ENCODE data around the gene CEPT1.
"Not testable (repeated sequence)": the region's sequence is repeated elsewhere in the genome, so short reads cannot be mapped to it uniquely, and the experiment has no call there.

The CEPT1 gene

DNA sequence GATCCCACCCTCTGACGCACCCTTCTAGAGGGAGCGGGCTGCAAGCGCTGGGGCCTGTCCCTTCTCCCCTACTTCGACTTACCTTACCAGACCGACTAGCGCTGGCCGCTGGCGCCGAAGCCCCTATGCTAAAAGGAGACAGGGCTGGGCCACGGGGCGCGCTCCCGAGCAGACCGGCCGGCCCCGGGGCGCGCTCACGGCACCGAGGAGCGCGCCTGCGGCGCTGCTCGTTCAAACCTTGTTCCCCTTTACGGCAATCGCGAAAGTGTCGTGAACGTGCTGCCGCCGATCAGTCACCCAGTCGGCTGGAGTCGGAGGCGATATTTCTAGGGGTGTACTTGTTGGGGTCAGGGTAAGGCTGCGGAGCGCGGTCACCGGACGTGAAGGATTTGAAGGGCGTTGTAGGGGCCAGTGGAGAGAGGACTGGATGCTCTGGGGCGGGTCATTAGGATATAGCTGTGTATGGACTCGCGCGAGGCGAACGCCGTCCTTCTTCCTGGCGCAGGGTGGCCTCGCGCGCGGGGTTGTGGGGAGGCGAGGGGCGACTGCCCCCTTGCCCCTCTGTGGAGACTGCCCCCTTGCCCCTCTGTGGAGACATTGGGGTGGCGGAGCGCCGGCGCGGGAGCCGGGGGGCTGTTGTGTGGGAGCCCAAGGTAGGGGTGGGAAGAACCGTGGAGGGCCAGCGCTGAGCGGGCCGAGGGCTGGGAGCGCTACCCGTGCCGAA, at the start of gene CEPT1, which contains the start of gene DRAM2:
CEPT1 (plus strand) TSS at position 268 of the 724 bp plus-strand sequence. CDS start 7,492 bp downstream, outside the sequence.
DRAM2 (minus strand) TSS at position 138 of the 724 bp plus-strand sequence. CDS start 8,539 bp downstream, outside the sequence.
- DNase-seq = peak; percentile 61

GRCh38 chr1:111095421-111095820, 44.6 kb upstream of the CEPT1 start:
- not testable (repeated sequence) for DNase-seq

DNA sequence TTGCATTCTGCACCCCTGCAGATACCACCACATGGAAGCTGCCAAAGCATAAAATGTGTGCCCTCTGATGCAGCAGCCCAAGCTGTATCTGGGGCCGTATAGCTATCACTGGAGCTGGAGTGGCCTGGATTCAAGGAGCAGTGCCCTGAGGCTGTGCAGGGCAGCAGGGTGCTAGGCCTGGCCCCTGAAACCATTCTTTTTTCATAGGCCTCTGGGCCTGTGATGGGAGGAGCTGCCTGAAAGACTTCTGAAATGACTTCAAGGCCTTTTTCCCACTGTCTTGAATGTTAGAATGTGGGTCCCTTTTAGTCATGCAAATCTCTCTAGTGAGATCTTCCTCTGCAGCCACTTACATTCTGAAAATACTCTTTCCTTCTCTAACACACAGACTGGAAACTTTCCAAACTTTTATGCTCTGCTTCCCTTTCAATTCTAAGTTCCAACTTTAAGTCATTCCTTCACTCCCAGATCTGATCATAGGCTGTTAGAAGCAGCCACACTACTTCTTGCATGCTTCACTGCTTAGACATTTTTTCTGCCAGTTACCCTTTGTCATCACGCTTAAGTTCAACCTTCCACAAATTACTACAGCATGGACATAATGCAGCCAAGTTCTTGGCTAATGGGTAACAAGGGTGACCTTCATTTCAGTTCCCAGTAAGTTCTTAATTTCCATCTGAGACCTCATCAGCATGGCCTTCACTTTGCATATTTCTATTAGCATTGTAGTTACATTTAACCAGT, 42.5 kb upstream of the CEPT1 start:
- DNase-seq = no peak

GRCh38 chr1:111099289-111099688, 40.7 kb upstream of the CEPT1 start:
- DNase-seq = no peak

- no peak for DNase-seq
These were observed 38.0 kb upstream of the CEPT1 start for GRCh38 chr1:111101854-111102642.

- DNase-seq = no peak
These were observed 35.0 kb upstream of the CEPT1 start for GRCh38 chr1:111104981-111105380.

GRCh38 chr1:111110197-111110899, 29.7 kb upstream of the CEPT1 start:
- no peak for DNase-seq

GRCh38 chr1:111116496-111116895, 23.5 kb upstream of the CEPT1 start:
- no peak for DNase-seq

DNA sequence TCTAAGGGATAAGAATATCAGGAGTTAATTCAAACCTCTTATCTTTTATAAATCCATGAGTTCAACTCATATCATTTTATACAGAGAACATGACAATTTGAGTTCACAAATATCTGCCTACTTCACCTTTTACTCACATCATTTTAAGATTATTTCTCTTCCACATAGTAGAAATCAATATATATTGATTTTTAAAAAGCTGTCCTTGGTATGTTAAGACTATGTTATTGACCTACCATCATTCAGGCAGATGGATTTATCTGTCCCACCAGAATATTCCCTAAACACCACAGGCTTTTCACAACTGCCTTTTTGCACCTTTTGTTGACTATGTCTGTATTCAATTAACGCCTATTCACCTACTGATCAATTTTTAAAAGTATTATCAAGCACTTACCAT, 13.7 kb upstream of the CEPT1 start:
- no peak for DNase-seq

DNA sequence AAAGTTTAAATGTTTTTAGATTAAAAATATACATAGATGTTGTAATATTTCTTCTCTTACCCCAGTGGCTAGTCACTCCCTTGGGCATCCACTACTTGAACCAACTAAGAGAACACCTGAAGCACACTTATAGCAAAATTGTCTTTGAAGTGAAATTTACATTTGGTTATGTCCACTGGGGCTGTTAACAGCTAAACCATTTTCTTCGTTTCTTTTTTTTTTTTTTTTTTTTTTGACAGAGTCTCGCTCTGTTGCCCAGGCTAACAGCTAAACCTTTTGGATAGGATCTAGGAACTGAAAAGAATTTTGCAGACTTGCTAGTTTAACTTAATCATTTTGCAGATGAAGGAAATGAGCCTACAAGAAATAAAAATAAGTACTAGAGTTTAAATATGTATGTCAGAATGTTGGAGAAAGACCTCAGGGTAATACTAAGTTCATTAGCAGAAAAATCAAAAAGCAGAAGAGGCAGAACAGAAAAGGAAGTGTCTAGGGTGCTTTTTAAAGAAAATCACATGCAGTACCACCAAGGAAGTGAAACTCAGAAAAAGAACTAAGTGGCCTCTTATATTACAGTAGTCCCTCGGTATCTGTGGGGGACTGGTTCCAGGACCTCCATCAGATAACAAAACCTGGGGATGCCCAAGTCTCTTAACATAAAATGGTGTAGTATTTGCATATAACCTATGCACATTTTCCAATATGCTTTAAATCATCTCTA, 11.9 kb upstream of the CEPT1 start:
- no peak for DNase-seq

GRCh38 chr1:111129376-111129775, 10.6 kb upstream of the CEPT1 start:
- DNase-seq = no peak

GRCh38 chr1:111131693-111132092, 8.3 kb upstream of the CEPT1 start:
- no peak for DNase-seq

DNA sequence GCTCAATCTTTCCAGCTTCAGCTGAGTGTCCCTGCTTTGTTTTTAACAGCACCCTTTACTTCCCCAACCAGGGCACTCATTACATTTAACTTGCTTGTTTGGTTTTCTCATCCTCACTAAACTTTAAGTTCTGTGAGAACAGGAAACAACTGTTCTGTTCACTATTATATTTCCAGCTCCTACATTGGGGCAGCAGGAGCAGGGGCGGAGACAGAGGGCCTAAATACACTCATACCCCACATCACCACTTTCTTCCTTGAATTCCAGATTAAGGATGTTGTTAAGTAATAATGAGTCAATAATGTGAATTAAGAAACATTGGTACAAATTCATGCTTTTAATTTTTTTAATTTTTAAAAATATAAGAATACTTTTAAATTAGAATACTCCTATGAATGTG, 6.2 kb upstream of the CEPT1 start:
- no peak for DNase-seq

DNA sequence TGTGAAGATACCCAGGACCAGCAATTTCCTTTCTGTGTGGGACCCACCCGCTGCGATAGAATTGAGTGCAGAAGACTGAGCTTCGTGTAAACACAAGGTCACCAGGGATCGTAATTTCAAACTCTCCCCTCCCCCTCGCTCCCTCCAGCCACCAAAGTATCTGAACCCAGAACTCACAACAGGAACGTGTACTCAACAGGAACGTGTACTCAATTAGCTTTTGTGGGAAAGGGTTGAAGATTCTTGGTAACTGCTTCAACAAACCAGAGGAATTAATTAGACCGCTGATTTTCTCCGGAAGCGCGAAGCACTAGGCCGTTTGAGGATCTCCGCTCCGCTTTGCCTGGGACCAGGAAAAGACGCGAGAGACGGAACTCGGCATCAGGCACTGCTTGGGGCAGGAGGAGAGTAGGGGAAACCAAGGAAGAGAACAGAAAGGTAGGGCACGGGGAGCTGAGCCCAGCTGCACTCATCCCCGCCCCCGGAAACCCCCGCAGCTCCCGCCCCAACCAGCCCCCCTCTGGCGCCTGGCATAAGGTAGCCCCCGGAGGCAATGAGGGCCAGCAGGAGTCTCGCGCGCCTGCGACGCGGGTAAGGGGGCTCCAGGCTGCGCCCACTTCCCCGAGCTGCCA, 583 bp upstream of the CEPT1 start:
- DNase-seq = no peak

DNA sequence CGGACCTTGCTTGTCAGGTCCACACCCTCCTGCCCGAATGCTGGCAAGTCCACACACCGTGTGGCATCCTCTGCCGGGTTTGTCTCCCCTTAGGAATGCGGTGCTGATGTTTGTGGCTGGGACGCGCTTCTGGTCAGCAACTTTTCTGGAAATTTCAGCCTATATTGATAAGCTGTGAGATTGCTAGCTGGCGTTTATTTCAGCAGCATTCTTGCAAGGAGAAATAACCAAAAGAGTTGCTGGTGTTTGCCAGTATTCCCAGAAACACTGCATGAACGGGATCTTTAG, 601 bp downstream of the CEPT1 start:
- no peak for DNase-seq

DNA sequence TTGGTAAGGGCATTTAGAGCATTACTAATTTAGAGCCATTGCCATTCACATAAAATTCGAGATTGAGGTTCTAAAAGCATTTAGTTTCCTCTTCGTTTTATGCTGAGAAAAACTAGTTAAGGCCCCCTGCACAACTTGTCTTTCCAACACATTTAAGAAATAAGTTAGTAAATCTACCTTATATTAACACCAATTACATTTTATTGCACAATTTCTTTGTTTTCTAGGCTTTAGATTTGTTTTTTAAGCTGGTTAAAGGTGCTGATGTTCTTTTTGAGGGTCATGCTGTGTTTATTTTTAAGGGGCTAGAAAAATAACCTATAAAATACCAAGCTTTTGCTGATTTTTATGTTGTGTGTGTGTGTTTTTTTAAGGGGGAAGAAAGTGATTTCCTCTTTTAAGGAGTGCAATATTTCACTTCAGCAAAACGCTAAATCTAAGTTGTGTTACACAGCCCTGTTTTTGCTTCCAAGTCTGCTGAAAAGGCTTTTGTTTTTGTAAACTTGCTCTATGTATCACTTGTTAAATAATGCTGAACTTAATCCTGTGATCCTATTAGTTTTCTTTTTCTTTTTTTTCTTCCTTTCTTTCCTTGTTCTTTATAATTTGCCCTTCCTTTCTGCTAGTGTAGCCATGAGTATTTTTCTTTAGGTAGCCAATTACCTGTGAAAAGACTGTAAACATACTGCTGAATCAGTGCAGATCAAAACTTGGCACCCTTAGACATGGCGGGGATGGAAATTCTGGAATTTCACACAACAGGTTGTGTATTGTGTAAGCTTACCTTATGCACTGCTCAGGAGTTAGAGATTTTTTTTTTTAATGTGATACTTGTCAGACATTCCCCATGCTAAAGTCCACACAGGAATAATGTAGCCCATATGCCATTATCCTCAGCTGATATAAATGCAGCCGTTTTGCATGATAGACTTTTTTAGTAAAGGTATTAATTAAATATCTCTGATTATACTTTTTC, 1.5 kb downstream of the CEPT1 start:
- no peak for DNase-seq

DNA sequence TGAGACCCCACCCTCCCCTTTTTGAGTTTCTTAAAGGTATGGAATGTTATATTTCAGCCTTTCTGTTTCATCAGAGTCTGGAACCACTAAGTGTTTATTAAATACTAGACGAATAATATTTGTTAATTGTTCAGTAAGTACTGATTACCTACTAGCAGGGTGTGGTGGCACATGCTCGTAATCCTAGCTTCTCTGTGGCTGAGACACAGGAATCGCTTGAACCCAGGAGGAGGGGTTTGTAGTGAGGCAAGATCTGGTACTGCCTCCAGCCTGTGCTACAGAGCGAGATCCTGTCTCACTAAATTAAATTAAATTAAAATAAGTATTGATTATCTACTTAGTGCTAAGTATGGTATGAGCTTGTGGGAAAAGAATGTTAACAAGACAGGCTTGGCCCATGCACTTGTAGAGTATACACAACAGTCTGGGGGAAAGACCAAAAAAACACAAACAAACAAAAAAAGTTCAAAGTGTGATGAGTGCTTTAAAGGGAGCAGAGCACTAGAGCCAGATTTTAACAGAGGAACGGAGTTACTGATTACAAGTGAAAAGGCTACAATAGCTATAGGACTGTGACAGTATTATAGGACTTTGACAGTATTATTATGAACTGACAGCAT, 2.4 kb downstream of the CEPT1 start:
- no peak for DNase-seq

- no peak for DNase-seq
These were observed 5.5 kb downstream of the CEPT1 start for GRCh38 chr1:111145542-111145941.

DNA sequence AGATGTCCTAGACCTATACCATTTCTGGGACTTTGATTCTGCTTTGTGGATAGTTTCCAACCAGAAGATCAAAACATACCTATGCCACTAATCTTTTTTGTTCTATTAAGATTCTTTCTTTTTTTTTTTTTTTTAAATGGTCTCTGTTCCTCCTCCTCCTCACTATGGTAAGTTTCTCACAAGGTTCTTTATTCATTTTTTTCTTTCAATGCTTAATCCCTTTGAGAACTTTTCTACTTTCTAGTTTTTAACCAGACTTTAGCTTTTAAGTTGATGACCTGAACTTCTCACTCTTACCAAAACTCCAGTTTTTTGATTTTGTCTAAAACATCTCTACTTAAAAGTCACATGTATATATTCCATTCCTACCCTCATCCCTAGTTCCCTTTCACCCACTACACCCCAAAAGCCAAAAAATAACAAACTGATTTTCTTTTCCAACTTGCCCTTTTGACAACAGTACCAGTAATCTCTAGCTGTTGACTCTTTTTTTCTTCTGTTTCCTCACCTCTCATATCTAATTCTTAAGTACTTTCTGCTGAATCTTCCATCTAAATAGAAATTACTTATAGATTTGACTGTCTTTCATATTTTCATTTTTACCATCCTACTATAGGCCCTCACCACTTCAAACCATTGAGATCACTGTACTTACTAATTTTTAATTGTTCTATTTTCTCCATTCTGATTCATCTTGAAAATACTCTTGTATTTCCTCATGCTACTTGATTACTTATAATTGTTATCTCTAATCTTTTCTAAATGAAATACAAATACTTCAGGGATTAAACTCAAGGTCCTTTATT, 6.1 kb downstream of the CEPT1 start:
- DNase-seq = no peak

Data from 8988T (cell line).